SK-N-SH (cell line): ENCODE measurements around the gene PARVB. TPM values are rescaled to one million over a fixed set of nuclear protein-coding genes. Genes with fewer than 3 reads are reported as not detected.
A peak's percentile ranks its signal among the peaks of the same experiment; 100 is the strongest.

Experiments
- CTCF ChIA-PET: fragments of 300-600, 350-600 bp; formaldehyde crosslinking; extraction: SDS; loops from one replicate; lab custom pipeline; 2021; lab: Yijun Ruan, JAX
- POLR2A ChIA-PET: fragments of 350-600 bp; sonication (Branson Sonifier 250); formaldehyde crosslinking; extraction: SDS; loops from one replicate; lab custom pipeline; 2020; ENCODE audit warnings: antibody characterized with exemption, inconsistent platforms; lab: Yijun Ruan, JAX
- DNase-seq: peaks from one replicate; pipeline ENCODE4 v3.0.0; 2012
- H2AFZ ChIP-seq: fragments of 200-600 bp; sonication (generic); 2 replicates; pipeline ENCODE4 v1.8.1; 2016; ENCODE audit warnings: antibody characterized with exemption, mild to moderate bottlenecking, low read depth
- H3F3A ChIP-seq: fragments of 200-600 bp; sonication (generic); replicated peaks from 2 replicates; pipeline ENCODE3; 2016; ENCODE audit warnings: antibody characterized with exemption, mild to moderate bottlenecking; ENCODE audit not compliant: insufficient read depth
- H3K27ac ChIP-seq, 2 experiments: fragments of 200-500 bp in 1 of 2; fragments of 200-600 bp in 1 of 2; sonication (Bioruptor generic) in 1 of 2; sonication (generic), shearing (Covaris generic) in 1 of 2; 2 replicates each; pipeline versions ENCODE4 v1.5.1 to v1.6.1; 2014 to 2016; ENCODE audit warnings: low read depth in 2 of 2, inconsistent platforms in 1 of 2, low read length in 1 of 2, mild to moderate bottlenecking in 1 of 2, mixed read lengths in 1 of 2
- H3K27me3 ChIP-seq: fragments of 200-600 bp; sonication (generic), shearing (Covaris generic); 2 replicates; pipeline ENCODE4 v1.6.1; 2016; ENCODE audit warnings: mixed run types; ENCODE audit not compliant: insufficient read depth
- H3K36me3 ChIP-seq, 2 experiments: fragments of 200-500 bp in 1 of 2; fragments of 200-600 bp in 1 of 2; sonication (Bioruptor generic) in 1 of 2; sonication (generic) in 1 of 2; replicated peaks in 1 of 2; 2 replicates each; pipeline versions ENCODE3 to v1.5.1; 2014 to 2016; ENCODE audit warnings: low read length in 1 of 2, mild to moderate bottlenecking in 1 of 2; ENCODE audit not compliant: insufficient read depth in 2 of 2, control insufficient read depth in 1 of 2
- H3K4me1 ChIP-seq, 2 experiments: fragments of 200-500 bp in 1 of 2; fragments of 200-600 bp in 1 of 2; sonication (Bioruptor generic) in 1 of 2; sonication (generic), shearing (Covaris generic) in 1 of 2; 2 replicates each; pipeline versions ENCODE4 v1.5.1 to v1.6.1; 2014 to 2016; ENCODE audit warnings: low read depth in 1 of 2, low read length in 1 of 2, mixed run types in 1 of 2; ENCODE audit not compliant: insufficient read depth in 2 of 2, control insufficient read depth in 1 of 2
- H3K4me2 ChIP-seq: fragments of 200-600 bp; sonication (generic), shearing (Covaris generic); 2 replicates; pipeline ENCODE4 v1.6.1; 2017; ENCODE audit warnings: mixed run types
- H3K4me3 ChIP-seq, 2 experiments: fragments of 200-500 bp in 1 of 2; fragments of 200-600 bp in 1 of 2; sonication (Bioruptor generic) in 1 of 2; sonication (generic), shearing (Covaris generic) in 1 of 2; 2 replicates each; pipeline versions ENCODE4 v1.5.1 to v1.8.1; 2014 to 2016; ENCODE audit warnings: low read depth in 2 of 2, inconsistent platforms in 1 of 2, low read length in 1 of 2, mild to moderate bottlenecking in 1 of 2, mixed read lengths in 1 of 2, moderate library complexity in 1 of 2
- H3K79me2 ChIP-seq: fragments of 200-600 bp; sonication (generic); 2 replicates; pipeline ENCODE4 v1.8.1; 2017; ENCODE audit warnings: mild to moderate bottlenecking; ENCODE audit not compliant: insufficient read depth
- H3K9ac ChIP-seq: fragments of 200-600 bp; sonication (generic); 2 replicates; pipeline ENCODE4 v1.6.1; 2017; ENCODE audit warnings: mixed run types
- H3K9me2 ChIP-seq: fragments of 200-600 bp; sonication (generic); 2 replicates; pipeline ENCODE4 v1.6.1; 2017; ENCODE audit warnings: mixed run types
- H3K9me3 ChIP-seq: fragments of 200-600 bp; sonication (generic); 2 replicates; pipeline ENCODE4 v1.6.1; 2017; ENCODE audit warnings: mixed run types, mild to moderate bottlenecking, moderate library complexity
- H4K20me1 ChIP-seq: fragments of 200-600 bp; sonication (generic); 2 replicates; pipeline ENCODE4 v1.6.1; 2017; ENCODE audit warnings: mild to moderate bottlenecking, mixed run types; ENCODE audit not compliant: insufficient read depth
- CHD2 ChIP-seq: fragments of 150-350 bp; IDR thresholded peaks from 2 replicates; pipeline ENCODE4 v1.6.1; 2018; ENCODE audit warnings: low read length; ENCODE audit not compliant: partially characterized antibody
- ELF1 ChIP-seq: IDR thresholded peaks from 2 replicates; pipeline ENCODE4 v1.4.0; 2012
- EP300 ChIP-seq, 2 experiments: IDR thresholded peaks; 2 replicates each; pipeline versions ENCODE4 v1.4.0 to v1.6.1; 2012; ENCODE audit warnings: borderline replicate concordance in 1 of 2, low read depth in 1 of 2, low read length in 1 of 2
- EZH2phosphoT487 ChIP-seq: fragments of 200-600 bp; sonication (generic); IDR thresholded peaks from 2 replicates; pipeline ENCODE4 v1.6.1; 2017; ENCODE audit warnings: low read depth, mixed run types, mild to moderate bottlenecking, antibody characterized with exemption, moderate library complexity, borderline replicate concordance
- FOSL2 ChIP-seq: IDR thresholded peaks from 2 replicates; pipeline ENCODE4 v1.4.0; 2012; ENCODE audit warnings: low read depth, mild to moderate bottlenecking, moderate library complexity, borderline replicate concordance
- GABPA ChIP-seq: IDR thresholded peaks from 2 replicates; pipeline ENCODE4 v1.4.0; 2012; ENCODE audit warnings: low read depth, mild to moderate bottlenecking
- GATA2 ChIP-seq: sonication (generic); formaldehyde crosslinking; IDR thresholded peaks from 2 replicates; pipeline ENCODE4 v1.5.0; 2020; ENCODE audit warnings: mild to moderate bottlenecking, missing genetic modification reagents
- JUND ChIP-seq: IDR thresholded peaks from 2 replicates; pipeline ENCODE4 v1.4.0; 2012
- MEF2A ChIP-seq: IDR thresholded peaks from 2 replicates; pipeline ENCODE4 v1.4.0; 2012; ENCODE audit warnings: low read depth, borderline replicate concordance
- POLR2AphosphoS5 ChIP-seq: IDR thresholded peaks from 2 replicates; pipeline ENCODE4 v1.6.1; 2012; ENCODE audit warnings: low read depth, low read length
- RAD21 ChIP-seq: IDR thresholded peaks from 2 replicates; pipeline ENCODE4 v1.6.1; 2012; ENCODE audit warnings: mild to moderate bottlenecking, low read length
- RCOR1 ChIP-seq: fragments of 150-350 bp; IDR thresholded peaks from 2 replicates; pipeline ENCODE4 v1.6.1; 2017; ENCODE audit warnings: antibody characterized with exemption, low read length
- SIN3A ChIP-seq: IDR thresholded peaks from 2 replicates; pipeline ENCODE4 v1.6.1; 2012; ENCODE audit warnings: low read depth, mild to moderate bottlenecking, low read length, moderate library complexity, borderline replicate concordance
- SMC3 ChIP-seq: IDR thresholded peaks from 2 replicates; pipeline ENCODE4 v1.6.1; 2012; ENCODE audit warnings: low read depth, low read length, improper control_type of control experiment
- TEAD4 ChIP-seq: IDR thresholded peaks from 2 replicates; pipeline ENCODE4 v1.4.0; 2012; ENCODE audit warnings: mild to moderate bottlenecking, borderline replicate concordance; ENCODE audit not compliant: insufficient read depth
- YY1 ChIP-seq: IDR thresholded peaks from 2 replicates; pipeline ENCODE4 v1.4.0; 2012; ENCODE audit warnings: low read depth, mild to moderate bottlenecking
- WGBS: methylation state at CpG from one replicate; pipeline ENCODE4 v1.1.6; 2017; ENCODE audit warnings: low lambda C conversion rate; 5-methylcytosine and 5-hydroxymethylcytosine counted together
- polyA plus RNA-seq, 3 experiments: library from polyadenylated mRNA; depleted of rRNA; stranded (reverse); fragments of >200 nt; gene quantifications; 2 replicates each; pipeline ENCODE4 v1.2.3, GENCODE V29; 2012
- TF ChIP-seq, protein P1 (sequence below): IDR thresholded peaks from 2 replicates; pipeline ENCODE4 v1.4.0; 2012; ENCODE audit warnings: low read depth
- TF ChIP-seq, protein P2 (sequence below): fragments of 150-350 bp; IDR thresholded peaks from 2 replicates; pipeline ENCODE4 v1.6.1; 2016; ENCODE audit warnings: mild to moderate bottlenecking, low read depth, low read length
- TF ChIP-seq, protein P3 (sequence below): IDR thresholded peaks from 2 replicates; pipeline ENCODE4 v1.4.0; 2012; ENCODE audit warnings: low read depth, borderline replicate concordance
- TF ChIP-seq, protein P4 (sequence below): IDR thresholded peaks from 2 replicates; pipeline ENCODE4; 2012

The PARVB gene
- polyA plus RNA-seq, 1 of the 3 experiments (the other 2 are of a cell fraction): 87.8 TPM

DNA sequence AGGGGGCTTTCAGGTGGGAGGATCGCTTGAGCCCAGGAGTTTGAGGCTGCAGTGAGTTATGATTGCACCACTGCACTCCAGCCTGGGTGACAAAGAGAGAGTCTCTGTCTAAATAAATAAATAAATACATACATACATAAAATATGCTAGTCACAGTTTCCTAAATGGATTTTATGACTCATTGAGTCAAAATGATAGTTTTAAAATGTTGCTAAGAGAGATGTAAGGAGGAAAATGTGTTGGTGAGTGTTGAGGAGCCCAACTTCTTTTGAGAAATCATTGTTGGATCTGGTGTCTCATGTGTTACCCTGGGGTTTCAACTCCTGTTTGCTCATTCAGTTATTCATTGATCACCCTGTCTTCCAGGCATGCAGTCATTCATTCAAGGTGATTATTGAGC is 21.0 kb downstream of the PARVB start:
- Histone ChIP-seq H4K20me1 (no peaks in the 10 kb centered on the region), H3K79me2 (peaks cover 17% of the 10 kb centered on the region), H3K27me3 (no peaks in the 10 kb centered on the region), H3K4me2 (no peak overlapping the region), H3K4me1 (peaks cover 0 to 26% of the 10 kb centered on the region in 2 experiments; a peak in 1 of 4 replicates), H3K27ac (peak overlapping the region in 1 of 2 experiments; percentile 46; a peak in 1 of 4 replicates), H3F3A (no peaks in the 10 kb centered on the region), H3K9me3 (no peaks in the 10 kb centered on the region), H2AFZ (no peak overlapping the region), H3K9ac (no peak overlapping the region), H3K9me2 (no peaks in the 10 kb centered on the region), H3K36me3 (no peaks in the 10 kb centered on the region), H3K4me3 (no peak overlapping the region)
- DNase-seq: no peak
- ChIA-PET POLR2A (no interaction called here), CTCF (interaction anchor here (2.9 kb wide), 1 partner anchor 36 kb away, joined by 8 read pairs; no protein-coding TSS in a partner anchor)
- TF ChIP-seq JUND (no peak), EZH2phosphoT487 (no peak), RAD21 (no peak), RCOR1 (no peak), SMC3 (no peak), TEAD4 (no peak), SIN3A (no peak), MEF2A (no peak), GATA2 (CRISPR knock-in tag) (no peak), FOSL2 (no peak)
- TF ChIP-seq, protein P1, sequence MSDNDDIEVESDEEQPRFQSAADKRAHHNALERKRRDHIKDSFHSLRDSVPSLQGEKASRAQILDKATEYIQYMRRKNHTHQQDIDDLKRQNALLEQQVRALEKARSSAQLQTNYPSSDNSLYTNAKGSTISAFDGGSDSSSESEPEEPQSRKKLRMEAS: no peak
- TF ChIP-seq, protein P2, sequence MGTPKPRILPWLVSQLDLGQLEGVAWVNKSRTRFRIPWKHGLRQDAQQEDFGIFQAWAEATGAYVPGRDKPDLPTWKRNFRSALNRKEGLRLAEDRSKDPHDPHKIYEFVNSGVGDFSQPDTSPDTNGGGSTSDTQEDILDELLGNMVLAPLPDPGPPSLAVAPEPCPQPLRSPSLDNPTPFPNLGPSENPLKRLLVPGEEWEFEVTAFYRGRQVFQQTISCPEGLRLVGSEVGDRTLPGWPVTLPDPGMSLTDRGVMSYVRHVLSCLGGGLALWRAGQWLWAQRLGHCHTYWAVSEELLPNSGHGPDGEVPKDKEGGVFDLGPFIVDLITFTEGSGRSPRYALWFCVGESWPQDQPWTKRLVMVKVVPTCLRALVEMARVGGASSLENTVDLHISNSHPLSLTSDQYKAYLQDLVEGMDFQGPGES: no peak
- TF ChIP-seq, protein P3, sequence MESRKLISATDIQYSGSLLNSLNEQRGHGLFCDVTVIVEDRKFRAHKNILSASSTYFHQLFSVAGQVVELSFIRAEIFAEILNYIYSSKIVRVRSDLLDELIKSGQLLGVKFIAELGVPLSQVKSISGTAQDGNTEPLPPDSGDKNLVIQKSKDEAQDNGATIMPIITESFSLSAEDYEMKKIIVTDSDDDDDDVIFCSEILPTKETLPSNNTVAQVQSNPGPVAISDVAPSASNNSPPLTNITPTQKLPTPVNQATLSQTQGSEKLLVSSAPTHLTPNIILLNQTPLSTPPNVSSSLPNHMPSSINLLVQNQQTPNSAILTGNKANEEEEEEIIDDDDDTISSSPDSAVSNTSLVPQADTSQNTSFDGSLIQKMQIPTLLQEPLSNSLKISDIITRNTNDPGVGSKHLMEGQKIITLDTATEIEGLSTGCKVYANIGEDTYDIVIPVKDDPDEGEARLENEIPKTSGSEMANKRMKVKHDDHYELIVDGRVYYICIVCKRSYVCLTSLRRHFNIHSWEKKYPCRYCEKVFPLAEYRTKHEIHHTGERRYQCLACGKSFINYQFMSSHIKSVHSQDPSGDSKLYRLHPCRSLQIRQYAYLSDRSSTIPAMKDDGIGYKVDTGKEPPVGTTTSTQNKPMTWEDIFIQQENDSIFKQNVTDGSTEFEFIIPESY: no peak
- WGBS: 90% methylated on average over 1 of the region's 1 CpG

DNA sequence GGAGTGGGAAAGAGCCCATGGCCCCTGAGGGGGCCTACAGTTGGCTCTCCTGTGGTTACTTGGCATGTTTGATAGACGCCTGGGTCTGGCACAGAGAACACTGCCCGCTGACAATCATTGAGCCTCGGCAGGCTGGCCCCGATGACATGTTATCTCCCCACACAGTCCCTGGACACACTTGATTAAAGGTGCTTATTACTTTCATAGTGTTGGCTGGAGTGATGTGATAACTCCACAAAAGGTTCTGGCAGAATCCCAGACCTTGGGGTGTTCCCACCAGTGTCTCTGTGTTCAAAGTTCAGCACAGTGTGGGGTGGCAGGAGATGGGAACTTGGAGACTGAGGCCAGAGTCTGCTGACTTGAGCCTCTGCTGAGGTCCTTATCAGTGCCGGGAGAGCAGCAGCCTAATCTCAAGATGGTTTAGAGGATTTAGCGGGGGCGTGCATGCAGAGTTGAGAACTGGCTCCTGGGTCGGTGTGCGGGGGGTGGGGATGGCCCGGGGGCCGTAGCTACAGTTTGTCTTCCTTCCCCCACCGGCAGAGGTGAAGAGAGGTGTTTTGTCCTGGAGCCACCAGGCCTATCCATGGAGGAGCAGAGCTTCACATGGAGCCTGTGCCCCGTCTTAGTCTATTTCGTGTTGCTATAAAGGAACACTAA is 22.5 kb downstream of the PARVB start:
- ChIA-PET CTCF (interaction anchor here (1.5 to 2.9 kb wide), 2 partner anchors 35 to 53 kb away, joined by 8 read pairs; no protein-coding TSS in a partner anchor), POLR2A (no interaction called here)
- no peak for TF ChIP-seq GABPA
- TF ChIP-seq JUND: no peak
- TF ChIP-seq RAD21: no peak
- no peak for TF ChIP-seq RCOR1
- TF ChIP-seq CHD2: no peak
- no peak for TF ChIP-seq EP300 (IDR thresholded peaks at IDR 0.05; ENCODE audit: borderline replicate concordance in 1 of 2, low read depth in 1 of 2, low read length in 1 of 2)
- no peak for TF ChIP-seq FOSL2
- TF ChIP-seq YY1: no peak
- TF ChIP-seq ELF1: no peak
- TF ChIP-seq POLR2AphosphoS5: no peak
- TF ChIP-seq, protein P4, sequence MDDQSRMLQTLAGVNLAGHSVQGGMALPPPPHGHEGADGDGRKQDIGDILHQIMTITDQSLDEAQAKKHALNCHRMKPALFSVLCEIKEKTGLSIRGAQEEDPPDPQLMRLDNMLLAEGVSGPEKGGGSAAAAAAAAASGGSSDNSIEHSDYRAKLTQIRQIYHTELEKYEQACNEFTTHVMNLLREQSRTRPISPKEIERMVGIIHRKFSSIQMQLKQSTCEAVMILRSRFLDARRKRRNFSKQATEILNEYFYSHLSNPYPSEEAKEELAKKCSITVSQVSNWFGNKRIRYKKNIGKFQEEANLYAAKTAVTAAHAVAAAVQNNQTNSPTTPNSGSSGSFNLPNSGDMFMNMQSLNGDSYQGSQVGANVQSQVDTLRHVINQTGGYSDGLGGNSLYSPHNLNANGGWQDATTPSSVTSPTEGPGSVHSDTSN: no peak

More for the DNA sequence above, 22.5 kb downstream of the PARVB start:
- Histone ChIP-seq H3K9me3 (no peaks in the 10 kb centered on the region), H4K20me1 (no peaks in the 10 kb centered on the region), H2AFZ (no peak overlapping the region), H3K79me2 (peaks cover 17% of the 10 kb centered on the region), H3K27ac (no peak overlapping the region), H3K4me1 (peaks cover 0 to 26% of the 10 kb centered on the region in 2 experiments; a peak in 1 of 4 replicates), H3K9me2 (no peaks in the 10 kb centered on the region), H3K4me2 (no peak overlapping the region), H3K27me3 (no peaks in the 10 kb centered on the region), H3K9ac (no peak overlapping the region), H3F3A (no peaks in the 10 kb centered on the region), H3K4me3 (no peak overlapping the region), H3K36me3 (no peaks in the 10 kb centered on the region)
- WGBS: 91% methylated on average over 14 of the region's 14 CpGs
- no peak for DNase-seq
